ENCODE data around the gene UBE2D2. TPM values are rescaled to one million over a fixed set of nuclear protein-coding genes. Genes with fewer than 3 reads are reported as not detected.

The UBE2D2 gene
- polyA plus RNA-seq, 3 donors: 41.2 to 167 (median 133) TPM

GRCh38 chr5:139645430-139645871, 84.3 kb downstream of the UBE2D2 start:
- Histone ChIP-seq H3K79me2 (ENCODE audit: insufficient read depth, low read length) (peaks cover 18% of the 10 kb centered on the region), H2AFZ (ENCODE audit: insufficient read depth, low read depth, low read length, poor library complexity, severe bottlenecking) (no peak overlapping the region), H3K27ac (ENCODE audit: low read depth in 1 of 2, low read length in 2 of 2) (no peak overlapping the region), H3K9me3 (replicated peaks in 1 of 2; ENCODE audit: control insufficient read depth in 1 of 2, insufficient read depth in 1 of 2, low read length in 2 of 2) (no peaks in the 10 kb centered on the region), H3K36me3 (replicated peaks in 1 of 2; ENCODE audit: control insufficient read depth in 1 of 2, insufficient read depth in 2 of 2, low read length in 2 of 2) (no peaks in the 10 kb centered on the region), H3K4me3 (replicated peaks in 1 of 3; ENCODE audit: low read depth in 2 of 3, low read length in 3 of 3) (no peak overlapping the region), H3K9ac (ENCODE audit: insufficient read depth, low read length, poor library complexity, severe bottlenecking) (no peak overlapping the region), H3K4me2 (replicated peaks; ENCODE audit: extremely low read depth, low read length, poor library complexity, severe bottlenecking) (no peak overlapping the region), H3K4me1 (ENCODE audit: control insufficient read depth in 1 of 2, insufficient read depth in 2 of 2, low read length in 2 of 2) (peaks cover 32 to 38% of the 10 kb centered on the region in 2 donors), H3K27me3 (ENCODE audit: control insufficient read depth in 2 of 2, insufficient read depth in 2 of 2, low read length in 2 of 2) (peaks cover 7 to 56% of the 10 kb centered on the region in 2 donors), H4K20me1 (ENCODE audit: insufficient read depth, low read length) (peaks cover 20% of the 10 kb centered on the region)
- Mint-ChIP-seq H3K27me3 (ENCODE audit: low read depth in 3 of 3) (peaks cover 49 to 81% (median 57%) of the 10 kb centered on the region in 3 donors), H3K9me3 (peaks cover 0 to 8% (median 1%) of the 10 kb centered on the region in 7 donors), H3K27ac (peak overlapping the region in 2 of 7 donors; percentile 3 to 5), H3K36me3 (peaks cover 0 to 15% of the 10 kb centered on the region in 2 donors), H3K4me1 (peaks cover 33% of the 10 kb centered on the region), H3K4me3 (peak overlapping the region in 1 of 2 donors; percentile 85)
- no peak for DNase-seq
- intact Hi-C loops (cut with micrococcal nuclease): no loop called here
- TF ChIP-seq CTCF (IDR thresholded peaks at IDR 0.05): no peak
- WGBS (ENCODE audit: insufficient coverage): 86% methylated on average over 3 of the region's 3 CpGs

DNA sequence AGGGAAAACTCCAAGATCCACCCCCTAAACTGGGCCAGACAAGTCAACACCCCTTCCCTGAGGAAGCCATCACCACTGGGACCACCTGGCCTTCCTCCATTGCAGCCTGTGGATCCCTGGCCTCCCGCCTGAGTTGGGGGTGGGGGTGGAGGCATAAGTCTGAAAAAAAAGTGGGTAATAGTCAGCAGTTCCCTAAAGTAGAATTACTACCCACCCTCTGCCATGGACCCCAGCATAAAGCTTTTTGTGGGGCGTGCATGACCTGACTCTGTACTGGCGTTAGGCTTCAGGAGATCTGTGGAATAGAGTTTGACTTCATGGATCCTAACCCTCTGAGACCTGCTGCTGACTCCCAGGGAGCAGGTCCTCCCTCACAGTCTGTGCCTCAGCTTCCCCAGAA, 85.0 kb downstream of the UBE2D2 start:
- peaks cover 39% of the 10 kb centered on the region for H3K4me1 Mint-ChIP-seq
- H3K9me3 Mint-ChIP-seq: peaks cover 0 to 14% (median 3%) of the 10 kb centered on the region in 7 donors
- DNase-seq: no peak
- Histone ChIP-seq H3K4me3 (replicated peaks in 1 of 3; ENCODE audit: low read depth in 2 of 3, low read length in 3 of 3) (peak overlapping the region in 1 of 3 experiments; percentile 89), H3K27me3 (ENCODE audit: control insufficient read depth in 2 of 2, insufficient read depth in 2 of 2, low read length in 2 of 2) (peaks cover 10 to 63% of the 10 kb centered on the region in 2 donors), H4K20me1 (ENCODE audit: insufficient read depth, low read length) (peaks cover 26% of the 10 kb centered on the region), H3K4me1 (ENCODE audit: control insufficient read depth in 1 of 2, insufficient read depth in 2 of 2, low read length in 2 of 2) (peaks cover 39 to 45% of the 10 kb centered on the region in 2 donors), H3K4me2 (replicated peaks; ENCODE audit: extremely low read depth, low read length, poor library complexity, severe bottlenecking) (no peak overlapping the region), H2AFZ (ENCODE audit: insufficient read depth, low read depth, low read length, poor library complexity, severe bottlenecking) (no peak overlapping the region), H3K9ac (ENCODE audit: insufficient read depth, low read length, poor library complexity, severe bottlenecking) (no peak overlapping the region), H3K27ac (ENCODE audit: low read depth in 1 of 2, low read length in 2 of 2) (no peak overlapping the region), H3K9me3 (replicated peaks in 1 of 2; ENCODE audit: control insufficient read depth in 1 of 2, insufficient read depth in 1 of 2, low read length in 2 of 2) (no peaks in the 10 kb centered on the region), H3K79me2 (ENCODE audit: insufficient read depth, low read length) (peaks cover 24% of the 10 kb centered on the region), H3K36me3 (replicated peaks in 1 of 2; ENCODE audit: control insufficient read depth in 1 of 2, insufficient read depth in 2 of 2, low read length in 2 of 2) (no peaks in the 10 kb centered on the region)
- H3K36me3 Mint-ChIP-seq: peaks cover 0 to 15% of the 10 kb centered on the region in 2 donors
- no CpG with 5 or more reads among the region's 3 CpGs for WGBS (ENCODE audit: insufficient coverage)
- intact Hi-C loops (cut with micrococcal nuclease): no loop called here
- H3K4me3 Mint-ChIP-seq: peak overlapping the region in 1 of 2 donors; percentile 85
- TF ChIP-seq CTCF (IDR thresholded peaks at IDR 0.05): no peak
- peak overlapping the region in 1 of 7 donors; percentile 43 for H3K27ac Mint-ChIP-seq
- peaks cover 55 to 83% (median 56%) of the 10 kb centered on the region in 3 donors for H3K27me3 Mint-ChIP-seq (ENCODE audit: low read depth in 3 of 3)

Data from CD14-positive monocyte (primary cell).